ENCODE measurements around the gene BDH1. TPM values are rescaled to one million over a fixed set of nuclear protein-coding genes. Genes with fewer than 3 reads are reported as not detected.

Gene BDH1
- polyA plus RNA-seq, 1 experiment, result 6.5 TPM

DNA sequence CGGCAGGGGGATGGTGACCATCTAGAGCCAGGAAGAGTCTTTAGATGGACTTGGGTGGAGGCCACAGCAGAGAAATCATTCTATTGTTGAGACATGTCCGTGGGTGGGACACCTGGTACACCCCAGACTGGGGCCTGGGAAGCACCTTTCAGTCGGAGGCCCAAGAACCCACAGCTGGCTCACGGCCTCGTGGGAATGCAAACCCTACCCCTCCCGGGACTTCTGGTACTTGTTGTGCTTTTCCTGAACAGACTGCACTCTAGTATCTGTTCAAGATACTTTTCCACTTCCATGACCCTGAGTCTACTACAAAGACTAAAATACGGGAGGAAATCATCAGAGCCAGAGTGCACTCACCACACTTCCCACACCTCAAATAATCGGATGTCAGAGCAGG is 60.7 kb downstream of the BDH1 start:
- DNase-seq (ENCODE audit: low read depth), result no peak
- Histone ChIP-seq H3K27me3 (ENCODE audit: control insufficient read depth, insufficient read depth, low read length) (no peaks in the 10 kb centered on the region), H3K36me3 (ENCODE audit: control insufficient read depth, insufficient read depth, low read length) (no peaks in the 10 kb centered on the region), H3K4me3 (ENCODE audit: low read depth, low read length) (no peak overlapping the region)
- ChIA-PET POLR2A (no interaction called here), CTCF (interaction anchor here (0.9 kb wide), 1 partner anchor 13 kb away, joined by 4 read pairs; no protein-coding TSS in a partner anchor)
- no peak for TF ChIP-seq CTCF (IDR thresholded peaks at IDR 0.05; ENCODE audit: insufficient read depth, low read depth, low read length)

GRCh38 chr3:197494366-197495058 is 61.3 kb downstream of the BDH1 start:
- no peak for TF ChIP-seq CTCF (IDR thresholded peaks at IDR 0.05; ENCODE audit: insufficient read depth, low read depth, low read length)
- Histone ChIP-seq H3K27me3 (ENCODE audit: control insufficient read depth, insufficient read depth, low read length) (no peaks in the 10 kb centered on the region), H3K4me3 (ENCODE audit: low read depth, low read length) (no peak overlapping the region), H3K36me3 (ENCODE audit: control insufficient read depth, insufficient read depth, low read length) (no peaks in the 10 kb centered on the region)
- no peak for DNase-seq (ENCODE audit: low read depth)
- ChIA-PET POLR2A (no interaction called here), CTCF (no interaction called here)

DNA sequence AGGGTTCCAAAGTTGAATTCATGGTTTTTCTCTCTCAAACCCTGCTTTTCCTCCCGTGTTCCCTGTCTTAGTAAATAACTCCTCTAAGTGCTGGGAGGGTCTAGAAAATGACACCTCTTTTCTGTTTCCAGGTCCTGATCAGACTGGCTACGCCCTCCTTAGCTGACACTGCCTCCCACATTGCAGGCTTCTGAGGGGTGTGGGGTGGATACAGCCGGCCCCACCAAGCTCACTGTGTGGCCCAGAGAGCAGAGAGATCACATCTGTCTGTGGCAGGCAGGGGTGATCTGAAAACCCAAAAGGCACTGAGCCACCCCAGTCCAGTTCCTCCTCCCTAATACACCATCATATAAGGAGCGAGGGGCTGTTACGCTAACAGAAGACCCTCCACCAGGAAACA is 62.7 kb downstream of the BDH1 start:
- ChIA-PET POLR2A (no interaction called here), CTCF (interaction anchor here (1.2 kb wide), 1 partner anchor 17 kb away, joined by 6 read pairs; no protein-coding TSS in a partner anchor)
- Histone ChIP-seq H3K36me3 (ENCODE audit: control insufficient read depth, insufficient read depth, low read length) (no peaks in the 10 kb centered on the region), H3K27me3 (ENCODE audit: control insufficient read depth, insufficient read depth, low read length) (no peaks in the 10 kb centered on the region), H3K4me3 (ENCODE audit: low read depth, low read length) (no peak overlapping the region)
- no peak for TF ChIP-seq CTCF (IDR thresholded peaks at IDR 0.05; ENCODE audit: insufficient read depth, low read depth, low read length)
- DNase-seq (ENCODE audit: low read depth), result no peak

- CTCF ChIA-PET, result interaction anchor here (0.7 to 1.2 kb wide), 3 partner anchors 18 to 269 kb away, joined by 3 to 6 read pairs (median 4); no protein-coding TSS in a partner anchor
- DNase-seq (ENCODE audit: low read depth), result no peak
- Histone ChIP-seq H3K4me3 (ENCODE audit: low read depth, low read length) (no peak overlapping the region), H3K27me3 (ENCODE audit: control insufficient read depth, insufficient read depth, low read length) (no peaks in the 10 kb centered on the region), H3K36me3 (ENCODE audit: control insufficient read depth, insufficient read depth, low read length) (no peaks in the 10 kb centered on the region)
- POLR2A ChIA-PET, result no interaction called here
- no peak for TF ChIP-seq CTCF (IDR thresholded peaks at IDR 0.05; ENCODE audit: insufficient read depth, low read depth, low read length)
Observed at GRCh38 chr3:197491923-197492664, 63.7 kb downstream of the BDH1 start.

DNA sequence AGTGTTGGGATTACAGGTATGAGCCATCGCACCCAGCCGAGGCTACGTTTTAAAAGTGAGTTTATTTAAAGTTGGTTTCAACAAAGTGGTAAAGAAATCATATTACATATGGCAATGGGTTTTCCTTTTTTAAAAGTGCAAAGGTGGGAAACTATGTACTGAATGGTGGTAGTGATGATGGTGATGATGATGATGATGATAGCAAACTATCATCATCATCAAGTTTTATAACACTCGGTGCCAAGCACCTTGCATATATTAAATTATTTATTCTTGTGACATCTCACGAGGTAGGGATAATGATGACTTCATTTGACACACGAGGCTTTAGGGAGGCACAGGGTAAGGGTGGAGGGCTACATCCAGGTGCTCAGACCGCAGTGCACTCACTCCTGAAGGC is 64.3 kb downstream of the BDH1 start:
- ChIA-PET CTCF (interaction anchor here (0.9 to 1.4 kb wide), 2 partner anchors 14 to 235 kb away, joined by 3 read pairs; no protein-coding TSS in a partner anchor), POLR2A (no interaction called here)
- TF ChIP-seq CTCF (IDR thresholded peaks at IDR 0.05; ENCODE audit: insufficient read depth, low read depth, low read length), result no peak
- Histone ChIP-seq H3K4me3 (ENCODE audit: low read depth, low read length) (no peak overlapping the region), H3K36me3 (ENCODE audit: control insufficient read depth, insufficient read depth, low read length) (no peaks in the 10 kb centered on the region), H3K27me3 (ENCODE audit: control insufficient read depth, insufficient read depth, low read length) (no peaks in the 10 kb centered on the region)
- no peak for DNase-seq (ENCODE audit: low read depth)
